GM23338 (cell line): ENCODE data around the gene NUDC. TPM values are rescaled to one million over a fixed set of nuclear protein-coding genes. Genes with fewer than 3 reads are reported as not detected.

Experiments
- ATAC-seq: fragments of 200-7000 bp; cut with Tn5 transposase; 3 replicates; pipeline ENCODE4 v1.9.1; 2020
- DNase-seq: peaks from one replicate; pipeline ENCODE4 v3.0.0-alpha.2; 2015; ENCODE audit warnings: low spot score
- H2AFZ ChIP-seq: fragments of 200-600 bp; sonication (generic); 2 replicates; pipeline ENCODE4 v1.8.0; 2016; ENCODE audit warnings: antibody characterized with exemption, mild to moderate bottlenecking, moderate library complexity
- H3F3A ChIP-seq: fragments of 200-600 bp; sonication (generic); replicated peaks from 2 replicates; pipeline ENCODE4 v1.8.0; 2017; ENCODE audit warnings: antibody characterized with exemption, mixed run types, low read depth
- H3K27ac ChIP-seq: fragments of 200-600 bp; sonication (generic); 2 replicates; pipeline ENCODE4 v1.6.1; 2016; ENCODE audit warnings: low read depth
- H3K27me3 ChIP-seq: fragments of 200-600 bp; sonication (generic); 2 replicates; pipeline ENCODE4 v1.8.0; 2016; ENCODE audit warnings: mild to moderate bottlenecking, mixed run types, moderate library complexity; ENCODE audit not compliant: insufficient read depth
- H3K36me3 ChIP-seq: fragments of 200-600 bp; sonication (generic); 2 replicates; pipeline ENCODE4 v1.8.0; 2016; ENCODE audit warnings: mild to moderate bottlenecking; ENCODE audit not compliant: insufficient read depth
- H3K4me1 ChIP-seq: fragments of 200-600 bp; sonication (generic); 2 replicates; pipeline ENCODE4 v1.8.0; 2016; ENCODE audit warnings: mild to moderate bottlenecking, moderate library complexity; ENCODE audit not compliant: insufficient read depth
- H3K4me2 ChIP-seq: fragments of 200-600 bp; sonication (generic); 2 replicates; pipeline ENCODE4 v1.7.1; 2017; ENCODE audit warnings: mixed run types
- H3K4me3 ChIP-seq: fragments of 200-600 bp; sonication (generic); 2 replicates; pipeline ENCODE4 v1.6.1; 2016; ENCODE audit warnings: mixed run types
- H3K79me2 ChIP-seq: fragments of 200-600 bp; sonication (generic); replicated peaks from 2 replicates; pipeline ENCODE4 v1.8.0; 2017; ENCODE audit warnings: mild to moderate bottlenecking; ENCODE audit not compliant: insufficient read depth
- H3K9me2 ChIP-seq: fragments of 200-600 bp; sonication (generic); 2 replicates; pipeline ENCODE4 v1.8.0; 2017; ENCODE audit not compliant: insufficient read depth
- H4K20me1 ChIP-seq: fragments of 200-600 bp; sonication (generic); replicated peaks from 2 replicates; pipeline ENCODE4 v1.8.0; 2017; ENCODE audit warnings: mild to moderate bottlenecking; ENCODE audit not compliant: insufficient read depth
- H3K27ac Mint-ChIP-seq: 2 replicates; pipeline ENCODE4 v1.8.0; 2020; ENCODE audit warnings: inconsistent platforms, mild to moderate bottlenecking, moderate library complexity, mixed read lengths
- H3K27me3 Mint-ChIP-seq: 3 replicates; pipeline ENCODE4 v1.8.0; 2022; ENCODE audit warnings: low read depth, mild to moderate bottlenecking, moderate library complexity, mixed read lengths, inconsistent platforms; ENCODE audit not compliant: insufficient read depth, poor library complexity
- H3K36me3 Mint-ChIP-seq: 3 replicates; pipeline ENCODE4 v1.8.0; 2021; ENCODE audit warnings: low read depth, mild to moderate bottlenecking, inconsistent platforms, moderate library complexity, mixed read lengths
- H3K4me1 Mint-ChIP-seq: 3 replicates; pipeline ENCODE4 v1.8.0; 2020; ENCODE audit warnings: mild to moderate bottlenecking, inconsistent platforms, mixed read lengths
- H3K4me3 Mint-ChIP-seq: 3 replicates; pipeline ENCODE4 v1.8.0; 2021; ENCODE audit warnings: moderate library complexity, mild to moderate bottlenecking, inconsistent platforms, mixed read lengths
- H3K9me3 Mint-ChIP-seq: 3 replicates; pipeline ENCODE4 v1.8.0; 2020; ENCODE audit warnings: moderate library complexity, mild to moderate bottlenecking, inconsistent platforms, mixed read lengths
- CTCF ChIP-seq, 2 experiments: fragments of 200-600 bp in 1 of 2; sonication (generic) in 1 of 2; conservative IDR thresholded peaks; 2 replicates each; pipeline versions ENCODE4 v1.5.1 to v1.6.1; 2016 to 2017; ENCODE audit warnings: antibody characterized with exemption in 2 of 2, low read depth in 2 of 2, mild to moderate bottlenecking in 2 of 2, moderate library complexity in 1 of 2
- JUNB ChIP-seq: IDR thresholded peaks from one replicate; pipeline ENCODE4 v1.6.1; 2016; ENCODE audit warnings: antibody characterized with exemption; ENCODE audit not compliant: unreplicated experiment
- NANOG ChIP-seq: IDR thresholded peaks from 2 replicates; pipeline ENCODE4 v1.6.1; 2016; ENCODE audit warnings: antibody characterized with exemption, borderline replicate concordance
- POLR2AphosphoS5 ChIP-seq: IDR thresholded peaks from 2 replicates; pipeline ENCODE4 v1.6.1; 2016; ENCODE audit warnings: antibody characterized with exemption, low read depth
- polyA plus RNA-seq: library from polyadenylated mRNA; unstranded; fragments of >200 nt; fragmentation: Nextera tagmentation; extraction: Ambion mirVana; gene quantifications from 2 replicates; pipeline ENCODE4 v1.2.1, GENCODE V29; 2016
- total RNA-seq: library from RNA; depleted of rRNA; stranded (reverse); fragments of >200 nt; shearing (Covaris generic); gene quantifications from 2 replicates; pipeline ENCODE4 v1.2.3, GENCODE V29; 2014
- TF ChIP-seq, protein P1 (sequence below): IDR thresholded peaks from one replicate; pipeline ENCODE4 v1.6.1; 2018; ENCODE audit warnings: antibody characterized with exemption; ENCODE audit not compliant: unreplicated experiment

Gene NUDC
- total and polyA plus RNA-seq, 2 experiments from 2014 or later, result 96.2 to 224 TPM

GRCh38 chr1:26953374-26953773 is 31.8 kb downstream of the NUDC start:
- peaks cover 6% of the 10 kb centered on the region; the same call in 1 of the 2 replicates for H3F3A ChIP-seq
- no peak overlapping the region for H2AFZ ChIP-seq
- Mint-ChIP-seq H3K27ac (no peak overlapping the region), H3K27me3 (peaks cover 3% of the 10 kb centered on the region), H3K9me3 (peaks cover 2% of the 10 kb centered on the region; the same call in 1 of the 3 replicates), H3K36me3 (peaks cover 36% of the 10 kb centered on the region), H3K4me1 (no peaks in the 10 kb centered on the region), H3K4me3 (no peak overlapping the region)
- ATAC-seq (no peak), DNase-seq (no peak)
- no peaks in the 10 kb centered on the region for H3K4me1 ChIP-seq
- peaks cover 4% of the 10 kb centered on the region; the same call in 1 of the 2 replicates for H4K20me1 ChIP-seq
- no peak for TF ChIP-seq CTCF (conservative IDR thresholded peaks at IDR 0.05; ENCODE audit: low read depth in 2 of 2)
- H3K27ac ChIP-seq, result no peak overlapping the region
- no peak overlapping the region for H3K4me2 ChIP-seq
- no peaks in the 10 kb centered on the region for H3K27me3 ChIP-seq
- H3K4me3 ChIP-seq, result no peak overlapping the region
- peaks cover under 1% of the 10 kb centered on the region; the same call in 1 of the 2 replicates for H3K79me2 ChIP-seq
- H3K9me2 ChIP-seq, result no peaks in the 10 kb centered on the region
- no peaks in the 10 kb centered on the region; the same call in 1 of the 2 replicates for H3K36me3 ChIP-seq

- peaks cover 6% of the 10 kb centered on the region; the same call in 1 of the 2 replicates for H3F3A ChIP-seq
- H3K4me3 Mint-ChIP-seq, result no peak overlapping the region
- H3K27ac Mint-ChIP-seq, result no peak overlapping the region
- no peak overlapping the region for H3K4me2 ChIP-seq
- H3K36me3 Mint-ChIP-seq, result peaks cover 23% of the 10 kb centered on the region
- no peak for TF ChIP-seq POLR2AphosphoS5
- TF ChIP-seq JUNB, result no peak
- no peak for TF ChIP-seq NANOG
- TF ChIP-seq, protein P1, sequence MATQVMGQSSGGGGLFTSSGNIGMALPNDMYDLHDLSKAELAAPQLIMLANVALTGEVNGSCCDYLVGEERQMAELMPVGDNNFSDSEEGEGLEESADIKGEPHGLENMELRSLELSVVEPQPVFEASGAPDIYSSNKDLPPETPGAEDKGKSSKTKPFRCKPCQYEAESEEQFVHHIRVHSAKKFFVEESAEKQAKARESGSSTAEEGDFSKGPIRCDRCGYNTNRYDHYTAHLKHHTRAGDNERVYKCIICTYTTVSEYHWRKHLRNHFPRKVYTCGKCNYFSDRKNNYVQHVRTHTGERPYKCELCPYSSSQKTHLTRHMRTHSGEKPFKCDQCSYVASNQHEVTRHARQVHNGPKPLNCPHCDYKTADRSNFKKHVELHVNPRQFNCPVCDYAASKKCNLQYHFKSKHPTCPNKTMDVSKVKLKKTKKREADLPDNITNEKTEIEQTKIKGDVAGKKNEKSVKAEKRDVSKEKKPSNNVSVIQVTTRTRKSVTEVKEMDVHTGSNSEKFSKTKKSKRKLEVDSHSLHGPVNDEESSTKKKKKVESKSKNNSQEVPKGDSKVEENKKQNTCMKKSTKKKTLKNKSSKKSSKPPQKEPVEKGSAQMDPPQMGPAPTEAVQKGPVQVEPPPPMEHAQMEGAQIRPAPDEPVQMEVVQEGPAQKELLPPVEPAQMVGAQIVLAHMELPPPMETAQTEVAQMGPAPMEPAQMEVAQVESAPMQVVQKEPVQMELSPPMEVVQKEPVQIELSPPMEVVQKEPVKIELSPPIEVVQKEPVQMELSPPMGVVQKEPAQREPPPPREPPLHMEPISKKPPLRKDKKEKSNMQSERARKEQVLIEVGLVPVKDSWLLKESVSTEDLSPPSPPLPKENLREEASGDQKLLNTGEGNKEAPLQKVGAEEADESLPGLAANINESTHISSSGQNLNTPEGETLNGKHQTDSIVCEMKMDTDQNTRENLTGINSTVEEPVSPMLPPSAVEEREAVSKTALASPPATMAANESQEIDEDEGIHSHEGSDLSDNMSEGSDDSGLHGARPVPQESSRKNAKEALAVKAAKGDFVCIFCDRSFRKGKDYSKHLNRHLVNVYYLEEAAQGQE, result no peak
- peaks cover 2% of the 10 kb centered on the region; the same call in 1 of the 3 replicates for H3K9me3 Mint-ChIP-seq
- H3K27me3 Mint-ChIP-seq, result peaks cover 6% of the 10 kb centered on the region
- peaks cover 15% of the 10 kb centered on the region; the same call in 1 of the 2 replicates for H3K4me1 ChIP-seq
- H3K4me3 ChIP-seq, result no peak overlapping the region
- no peaks in the 10 kb centered on the region; the same call in 1 of the 2 replicates for H3K36me3 ChIP-seq
- peaks cover 10% of the 10 kb centered on the region for H3K79me2 ChIP-seq
- DNase-seq (no peak), ATAC-seq (no peak)
- H3K27ac ChIP-seq, result no peak overlapping the region
- H3K4me1 Mint-ChIP-seq, result peaks cover 7% of the 10 kb centered on the region; the same call in 2 of the 3 replicates
- H3K9me2 ChIP-seq, result no peaks in the 10 kb centered on the region
- no peak overlapping the region for H2AFZ ChIP-seq
- no peaks in the 10 kb centered on the region for H3K27me3 ChIP-seq
- peaks cover 4% of the 10 kb centered on the region; the same call in 1 of the 2 replicates for H4K20me1 ChIP-seq
These were observed 34.8 kb downstream of the NUDC start for GRCh38 chr1:26956321-26956720.
